Raji (cell line): ENCODE results near the gene ATP5PD.

ENCODE experiments used
- POLR2A ChIP-seq: IDR thresholded peaks from 2 replicates; pipeline ENCODE4 v1.6.1; 2011; ENCODE audit warnings: low read depth, low read length, control low read depth; ENCODE audit not compliant: insufficient read depth

The ATP5PD gene

GRCh38 chr17:75081611-75082540 is 35.1 kb upstream of the ATP5PD start:
- TF ChIP-seq POLR2A: no peak

GRCh38 chr17:75079023-75079373 is 32.2 kb upstream of the ATP5PD start:
- TF ChIP-seq POLR2A: no peak

- TF ChIP-seq POLR2A: no peak
Observed at GRCh38 chr17:75078284-75079022, 31.7 kb upstream of the ATP5PD start.

GRCh38 chr17:75077496-75078283 is 30.9 kb upstream of the ATP5PD start:
- no peak for TF ChIP-seq POLR2A

GRCh38 chr17:75077072-75077495 is 30.3 kb upstream of the ATP5PD start:
- TF ChIP-seq POLR2A: no peak

- TF ChIP-seq POLR2A: no peak
Observed at GRCh38 chr17:75075597-75076336, 29.0 kb upstream of the ATP5PD start.

GRCh38 chr17:75074532-75074931 is 27.8 kb upstream of the ATP5PD start:
- TF ChIP-seq POLR2A: no peak

GRCh38 chr17:75073618-75074047 is 26.9 kb upstream of the ATP5PD start:
- TF ChIP-seq POLR2A: no peak

GRCh38 chr17:75069783-75070182 is 23.0 kb upstream of the ATP5PD start:
- no peak for TF ChIP-seq POLR2A

- TF ChIP-seq POLR2A: no peak
Observed at GRCh38 chr17:75068750-75069149, 22.0 kb upstream of the ATP5PD start.

GRCh38 chr17:75067856-75068255 is 21.1 kb upstream of the ATP5PD start:
- no peak for TF ChIP-seq POLR2A

GRCh38 chr17:75065562-75066151 is 18.9 kb upstream of the ATP5PD start:
- no peak for TF ChIP-seq POLR2A

- TF ChIP-seq POLR2A: no peak
Observed at GRCh38 chr17:75064867-75065561, 18.2 kb upstream of the ATP5PD start.

- TF ChIP-seq POLR2A: no peak
Observed at GRCh38 chr17:75064460-75064859, 17.7 kb upstream of the ATP5PD start.
